ENCODE data around the gene FAM53B. TPM values are rescaled to one million over a fixed set of nuclear protein-coding genes. Genes with fewer than 3 reads are reported as not detected.

Gene FAM53B
- total RNA-seq, 1 donor from 2014 or later = 53.4 TPM

DNA sequence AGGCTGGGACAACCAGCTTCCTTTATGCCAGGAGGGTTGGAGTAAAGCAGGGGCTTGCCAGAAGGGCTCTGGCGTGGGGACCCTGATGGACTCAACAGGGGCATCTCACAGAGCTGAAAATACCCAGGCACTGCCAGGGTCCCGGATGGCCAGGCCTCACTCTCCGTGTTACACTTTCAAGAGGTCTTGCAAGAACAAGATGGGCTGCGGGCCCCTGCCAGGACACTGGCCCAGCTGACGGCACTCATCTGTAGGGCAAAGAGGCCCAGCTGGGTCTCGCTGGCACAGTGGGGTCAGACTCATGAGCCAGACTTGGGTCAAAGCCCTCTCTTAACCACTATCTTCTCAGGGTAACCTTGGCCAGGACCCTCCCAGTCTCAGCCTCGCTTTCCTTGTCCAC lies 90.9 kb downstream of the FAM53B start:
- Histone ChIP-seq H3K4me3 (no peak overlapping the region), H3K27ac (replicated peaks) (peak overlapping the region; percentile 86), H3K27me3 (ENCODE audit: low read depth) (no peaks in the 10 kb centered on the region), H3K9me3 (replicated peaks) (no peaks in the 10 kb centered on the region), H3K36me3 (no peaks in the 10 kb centered on the region), H3K4me1 (peaks cover 94% of the 10 kb centered on the region)
- TF ChIP-seq, protein P1, sequence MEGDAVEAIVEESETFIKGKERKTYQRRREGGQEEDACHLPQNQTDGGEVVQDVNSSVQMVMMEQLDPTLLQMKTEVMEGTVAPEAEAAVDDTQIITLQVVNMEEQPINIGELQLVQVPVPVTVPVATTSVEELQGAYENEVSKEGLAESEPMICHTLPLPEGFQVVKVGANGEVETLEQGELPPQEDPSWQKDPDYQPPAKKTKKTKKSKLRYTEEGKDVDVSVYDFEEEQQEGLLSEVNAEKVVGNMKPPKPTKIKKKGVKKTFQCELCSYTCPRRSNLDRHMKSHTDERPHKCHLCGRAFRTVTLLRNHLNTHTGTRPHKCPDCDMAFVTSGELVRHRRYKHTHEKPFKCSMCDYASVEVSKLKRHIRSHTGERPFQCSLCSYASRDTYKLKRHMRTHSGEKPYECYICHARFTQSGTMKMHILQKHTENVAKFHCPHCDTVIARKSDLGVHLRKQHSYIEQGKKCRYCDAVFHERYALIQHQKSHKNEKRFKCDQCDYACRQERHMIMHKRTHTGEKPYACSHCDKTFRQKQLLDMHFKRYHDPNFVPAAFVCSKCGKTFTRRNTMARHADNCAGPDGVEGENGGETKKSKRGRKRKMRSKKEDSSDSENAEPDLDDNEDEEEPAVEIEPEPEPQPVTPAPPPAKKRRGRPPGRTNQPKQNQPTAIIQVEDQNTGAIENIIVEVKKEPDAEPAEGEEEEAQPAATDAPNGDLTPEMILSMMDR (IDR thresholded peaks at IDR 0.05; ENCODE audit: borderline replicate concordance) = no peak
- no peak for DNase-seq
- intact Hi-C loops (cut with micrococcal nuclease) = no loop called here

DNA sequence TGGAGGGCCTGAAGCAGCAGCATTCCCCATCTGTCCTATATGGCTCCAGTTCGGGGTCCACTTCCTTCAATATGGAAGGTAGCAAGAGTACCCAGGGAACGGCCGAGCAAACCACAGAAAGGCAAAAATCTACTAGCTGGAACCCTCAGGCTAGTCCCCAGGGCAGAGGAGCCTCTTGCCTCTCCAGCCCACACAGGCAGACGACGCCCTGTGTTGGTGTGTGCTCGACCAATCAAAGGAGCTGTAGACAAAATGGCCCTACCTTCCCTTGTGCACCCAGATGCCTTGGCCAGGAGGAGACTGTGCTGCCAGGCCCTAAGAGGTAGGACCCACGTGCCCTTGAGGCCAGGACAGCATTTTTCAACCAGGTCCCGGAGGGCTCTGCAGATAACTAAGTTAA lies 91.5 kb downstream of the FAM53B start:
- DNase-seq = no peak
- intact Hi-C loops (cut with micrococcal nuclease) = no loop called here
- H3K36me3 ChIP-seq = no peaks in the 10 kb centered on the region
- H3K4me3 ChIP-seq = no peak overlapping the region
- peaks cover 94% of the 10 kb centered on the region for H3K4me1 ChIP-seq
- no peaks in the 10 kb centered on the region for H3K9me3 ChIP-seq (replicated peaks)
- no peaks in the 10 kb centered on the region for H3K27me3 ChIP-seq (ENCODE audit: low read depth)
- TF ChIP-seq, protein P1 (IDR thresholded peaks at IDR 0.05; ENCODE audit: borderline replicate concordance) = no peak
- H3K27ac ChIP-seq (replicated peaks) = peak overlapping the region; percentile 86

- DNase-seq = no peak
- H3K27ac ChIP-seq (replicated peaks) = peak overlapping the region; percentile 86
- intact Hi-C loops (cut with micrococcal nuclease) = no loop called here
Observed at GRCh38 chr10:124652200-124652599, 92.0 kb downstream of the FAM53B start.

DNA sequence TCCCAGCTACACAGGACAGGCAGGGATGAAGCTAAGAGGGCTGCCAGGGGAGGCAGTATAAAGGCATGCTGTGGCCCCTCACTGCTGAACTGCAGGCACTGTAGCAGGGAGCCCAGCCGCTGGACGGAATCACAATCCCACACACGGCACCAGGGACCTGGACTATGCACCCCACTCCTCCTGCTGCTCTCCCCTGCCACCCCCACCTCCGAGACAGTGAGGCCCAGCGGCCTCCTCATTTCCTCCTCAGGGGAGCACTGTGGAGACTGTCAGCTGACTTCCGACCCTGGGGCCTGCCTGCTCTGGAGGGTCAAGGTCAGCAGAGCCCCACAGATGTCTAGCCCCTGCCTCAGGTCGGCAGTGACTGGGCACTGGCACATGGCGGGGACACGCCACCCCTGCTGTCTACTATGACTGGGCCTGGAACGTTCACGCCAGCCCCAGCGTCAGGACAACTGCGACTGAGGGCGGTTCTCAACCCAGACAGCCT lies 92.7 kb downstream of the FAM53B start:
- no peaks in the 10 kb centered on the region for H3K9me3 ChIP-seq (replicated peaks)

More at GRCh38 chr10:124652200-124652599, 92.0 kb downstream of the FAM53B start:
- TF ChIP-seq, protein P1 (IDR thresholded peaks at IDR 0.05; ENCODE audit: borderline replicate concordance) = no peak
- Histone ChIP-seq H3K36me3 (no peaks in the 10 kb centered on the region), H3K9me3 (replicated peaks) (no peaks in the 10 kb centered on the region), H3K27me3 (ENCODE audit: low read depth) (no peaks in the 10 kb centered on the region), H3K4me1 (peaks cover 95% of the 10 kb centered on the region), H3K4me3 (no peak overlapping the region)

GRCh38 chr10:124650820-124651401 lies 93.3 kb downstream of the FAM53B start:
- H3K27me3 ChIP-seq (ENCODE audit: low read depth) = no peaks in the 10 kb centered on the region
- H3K4me1 ChIP-seq = peaks cover 100% of the 10 kb centered on the region
- intact Hi-C loops (cut with micrococcal nuclease) = no loop called here
- no peak for DNase-seq
- TF ChIP-seq, protein P1 (IDR thresholded peaks at IDR 0.05; ENCODE audit: borderline replicate concordance) = no peak
- H3K27ac ChIP-seq (replicated peaks) = peak overlapping the region; percentile 86
- H3K9me3 ChIP-seq (replicated peaks) = no peaks in the 10 kb centered on the region
- H3K4me3 ChIP-seq = no peak overlapping the region
- H3K36me3 ChIP-seq = no peaks in the 10 kb centered on the region

More for the DNA sequence above, 92.7 kb downstream of the FAM53B start:
- H3K36me3 ChIP-seq = no peaks in the 10 kb centered on the region
- H3K4me3 ChIP-seq = no peak overlapping the region
- DNase-seq = no peak
- peak overlapping the region; percentile 86 for H3K27ac ChIP-seq (replicated peaks)
- intact Hi-C loops (cut with micrococcal nuclease) = no loop called here
- H3K27me3 ChIP-seq (ENCODE audit: low read depth) = no peaks in the 10 kb centered on the region
- TF ChIP-seq, protein P1 (IDR thresholded peaks at IDR 0.05; ENCODE audit: borderline replicate concordance) = no peak
- peaks cover 100% of the 10 kb centered on the region for H3K4me1 ChIP-seq
